Nephron (organoid): ENCODE data around the gene OR5B12.

Experiments
- H3K27ac Mint-ChIP-seq, 3 experiments: 2 replicates each; pipeline ENCODE4 v1.8.0; 2020; ENCODE audit warnings: mixed read lengths in 3 of 3, mild to moderate bottlenecking in 2 of 3, moderate library complexity in 1 of 3
- H3K27me3 Mint-ChIP-seq: 2 replicates; pipeline ENCODE4 v1.8.0; 2021; ENCODE audit warnings: low read depth, mild to moderate bottlenecking, moderate library complexity, mixed read lengths
- H3K36me3 Mint-ChIP-seq: 2 replicates; pipeline ENCODE4 v1.8.0; 2020; ENCODE audit warnings: low read depth, mixed read lengths
- H3K4me1 Mint-ChIP-seq: 2 replicates; pipeline ENCODE4 v1.8.0; 2020; ENCODE audit warnings: mixed read lengths
- H3K4me3 Mint-ChIP-seq, 3 experiments: 2 replicates each; pipeline ENCODE4 v1.8.0; 2020; ENCODE audit warnings: mild to moderate bottlenecking in 3 of 3, mixed read lengths in 3 of 3, moderate library complexity in 2 of 3
- H3K9me3 Mint-ChIP-seq: 2 replicates; pipeline ENCODE4 v1.8.0; 2020; ENCODE audit warnings: mixed read lengths
- CTCF ChIP-seq, 3 experiments: fragments of 200-600 bp; sonication (generic); IDR thresholded peaks; one replicate each; pipeline ENCODE4 v1.5.0; 2021; ENCODE audit warnings: antibody characterized with exemption in 3 of 3; ENCODE audit not compliant: unreplicated experiment in 3 of 3

The OR5B12 gene

GRCh38 chr11:58442136-58442535 lies at the start of gene OR5B12:
TSS of gene OR5B12 (minus strand) at chr11:58442236. CDS start at chr11:58440151, 2,085 bp downstream.
- H3K4me3 Mint-ChIP-seq: no peak within 1 kb of the TSS
- H3K27me3 Mint-ChIP-seq: peaks cover 3% of the 10 kb centered on the region
- H3K4me1 Mint-ChIP-seq: no peaks in the 10 kb centered on the region
- H3K27ac Mint-ChIP-seq: no peak within 1 kb of the TSS
- peaks cover 2% of the 10 kb centered on the region for H3K9me3 Mint-ChIP-seq
- no peaks in the 10 kb centered on the region for H3K36me3 Mint-ChIP-seq
- no peak for TF ChIP-seq CTCF (IDR thresholded peaks at IDR 0.05; ENCODE audit: unreplicated experiment in 3 of 3)

- Mint-ChIP-seq H3K36me3 (no peaks in the 10 kb centered on the region), H3K4me1 (peaks cover 4% of the 10 kb centered on the region), H3K27me3 (no peaks in the 10 kb centered on the region), H3K4me3 (no peak overlapping the region), H3K27ac (no peak overlapping the region), H3K9me3 (no peaks in the 10 kb centered on the region)
- TF ChIP-seq CTCF (IDR thresholded peaks at IDR 0.05; ENCODE audit: unreplicated experiment in 3 of 3): no peak
Measured at GRCh38 chr11:58490827-58491226, 48.8 kb upstream of the OR5B12 start.

- Mint-ChIP-seq H3K36me3 (no peaks in the 10 kb centered on the region), H3K4me1 (no peaks in the 10 kb centered on the region), H3K27me3 (no peaks in the 10 kb centered on the region), H3K9me3 (no peaks in the 10 kb centered on the region), H3K27ac (no peak overlapping the region), H3K4me3 (no peak overlapping the region)
- no peak for TF ChIP-seq CTCF (IDR thresholded peaks at IDR 0.05; ENCODE audit: unreplicated experiment in 3 of 3)
Measured at GRCh38 chr11:58487170-58487569, 45.1 kb upstream of the OR5B12 start.

- H3K27ac Mint-ChIP-seq: no peak overlapping the region
- H3K36me3 Mint-ChIP-seq: no peaks in the 10 kb centered on the region
- no peaks in the 10 kb centered on the region for H3K27me3 Mint-ChIP-seq
- no peak for TF ChIP-seq CTCF (IDR thresholded peaks at IDR 0.05; ENCODE audit: unreplicated experiment in 3 of 3)
- no peaks in the 10 kb centered on the region for H3K9me3 Mint-ChIP-seq
- H3K4me3 Mint-ChIP-seq: no peak overlapping the region
- no peaks in the 10 kb centered on the region for H3K4me1 Mint-ChIP-seq
Measured at GRCh38 chr11:58485961-58486360, 43.9 kb upstream of the OR5B12 start.

GRCh38 chr11:58471892-58472291 lies 29.9 kb upstream of the OR5B12 start:
- Mint-ChIP-seq H3K27me3 (no peaks in the 10 kb centered on the region), H3K36me3 (no peaks in the 10 kb centered on the region), H3K27ac (no peak overlapping the region), H3K9me3 (peaks cover 36% of the 10 kb centered on the region), H3K4me1 (no peaks in the 10 kb centered on the region), H3K4me3 (no peak overlapping the region)
- TF ChIP-seq CTCF (IDR thresholded peaks at IDR 0.05; ENCODE audit: unreplicated experiment in 3 of 3): no peak

- no peaks in the 10 kb centered on the region for H3K36me3 Mint-ChIP-seq
- H3K4me3 Mint-ChIP-seq: no peak overlapping the region
- no peaks in the 10 kb centered on the region for H3K4me1 Mint-ChIP-seq
- no peak for TF ChIP-seq CTCF (IDR thresholded peaks at IDR 0.05; ENCODE audit: unreplicated experiment in 3 of 3)
- H3K27ac Mint-ChIP-seq: no peak overlapping the region
- no peaks in the 10 kb centered on the region for H3K27me3 Mint-ChIP-seq
- peaks cover 13% of the 10 kb centered on the region for H3K9me3 Mint-ChIP-seq
Measured at GRCh38 chr11:58466293-58466692, 24.3 kb upstream of the OR5B12 start.
